AG08396 (cell line): Measurements from ENCODE around the gene MUC6.

Experiments used
- DNase-seq: peaks from one replicate; pipeline ENCODE4 v3.0.0; 2012; ENCODE audit warnings: low spot score, mixed read lengths

The MUC6 gene

GRCh38 chr11:1036931-1037330 is 413 bp upstream of the MUC6 start:
- DNase-seq = no peak

GRCh38 chr11:1035577-1036283 is 788 bp downstream of the MUC6 start:
- DNase-seq = no peak

- no peak for DNase-seq
Observed at GRCh38 chr11:1034456-1035295, 1.8 kb downstream of the MUC6 start.

- peak; percentile 63 for DNase-seq
Observed at GRCh38 chr11:1034001-1034400, 2.5 kb downstream of the MUC6 start.

DNA sequence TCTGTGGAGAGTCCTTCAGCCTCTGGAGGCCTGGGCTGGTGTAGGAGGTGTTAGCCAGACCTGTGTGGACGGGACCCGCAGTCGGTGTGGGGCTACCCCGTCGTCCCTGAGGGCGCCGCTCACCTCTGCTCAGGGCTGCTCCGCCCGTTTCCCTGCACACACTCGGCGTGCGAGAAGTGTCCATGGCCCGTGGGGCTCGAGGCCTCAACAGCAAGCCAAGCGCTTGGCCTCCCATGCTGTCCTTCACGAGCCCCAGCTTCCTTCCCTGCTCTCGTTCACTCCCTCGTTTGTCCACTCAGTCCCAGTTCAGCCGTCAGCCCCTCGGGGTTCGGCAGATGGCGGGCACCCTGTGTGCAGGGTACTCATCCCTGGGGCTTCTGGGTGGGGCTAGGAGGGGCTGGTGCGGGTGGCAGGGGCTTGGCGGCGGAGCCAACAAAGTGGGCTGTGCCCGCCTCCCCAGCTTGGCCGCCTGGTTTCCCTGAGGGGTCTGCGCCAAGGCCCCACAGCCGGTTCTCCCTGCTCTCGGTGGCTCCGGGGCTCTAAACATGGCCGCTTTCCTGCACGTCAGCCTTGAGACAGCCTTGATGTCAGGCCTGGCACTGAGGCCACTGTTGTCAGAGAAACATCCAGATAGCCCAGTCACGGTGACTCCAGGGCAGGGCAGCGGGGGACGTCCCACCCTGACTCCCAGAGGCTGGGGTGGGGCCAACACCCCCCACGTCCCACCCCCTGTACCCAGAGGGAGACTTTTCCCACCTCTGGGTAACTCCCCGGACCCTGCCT is 3.3 kb downstream of the MUC6 start:
- DNase-seq = no peak

DNA sequence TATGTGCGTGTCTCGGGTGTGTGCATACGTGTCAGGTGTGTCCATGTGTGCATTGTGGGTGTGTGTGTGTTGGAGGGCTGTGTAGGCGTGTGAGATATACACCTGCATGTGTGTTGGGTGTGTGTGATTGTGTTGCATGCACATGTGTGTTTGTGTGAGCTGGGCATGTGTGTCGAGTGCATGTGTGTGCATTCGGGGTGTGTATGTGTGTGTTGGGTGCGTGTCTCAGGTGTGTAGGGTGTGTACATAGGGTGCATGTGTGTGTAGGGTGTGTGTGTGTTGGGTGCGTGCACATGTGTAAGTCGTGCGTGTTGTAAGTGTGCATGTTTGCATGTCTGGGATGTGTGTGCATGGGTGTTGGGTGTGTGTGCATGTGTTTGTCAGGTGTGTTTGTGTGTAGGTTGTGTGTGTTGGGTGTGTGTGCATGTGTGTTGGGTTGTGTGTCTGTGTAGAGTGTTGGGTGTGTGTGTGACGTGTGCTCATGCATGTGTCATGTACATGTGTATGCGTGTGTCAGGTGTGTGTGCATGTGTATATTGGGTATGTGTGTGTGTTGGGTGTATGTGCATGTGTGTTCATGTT is 4.1 kb downstream of the MUC6 start:
- no peak for DNase-seq

- no peak for DNase-seq
Observed at GRCh38 chr11:1031121-1031899, 5.2 kb downstream of the MUC6 start.

DNA sequence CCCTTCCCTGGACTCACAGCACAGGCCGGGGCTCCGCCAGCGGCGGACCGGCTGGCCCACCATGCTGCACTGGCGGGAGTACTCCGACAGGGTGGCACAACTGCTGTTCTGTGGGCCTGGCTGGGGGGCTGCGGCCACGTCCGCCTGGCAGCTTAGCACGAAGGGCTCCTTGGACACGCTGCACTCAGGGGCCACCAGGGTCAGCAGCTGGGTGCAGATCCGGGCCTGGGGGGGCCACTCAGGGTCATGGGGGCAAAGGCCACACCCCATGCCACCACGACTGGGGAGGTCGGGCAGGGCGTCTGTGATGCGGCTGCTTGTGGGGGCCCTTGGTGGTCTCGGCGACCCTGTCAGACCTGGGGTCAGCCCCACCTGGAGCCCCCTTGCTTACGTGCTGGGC is 6.0 kb downstream of the MUC6 start:
- no peak for DNase-seq

GRCh38 chr11:1030086-1030485 is 6.4 kb downstream of the MUC6 start:
- no peak for DNase-seq

GRCh38 chr11:1029654-1030053 is 6.9 kb downstream of the MUC6 start:
- no peak for DNase-seq

DNA sequence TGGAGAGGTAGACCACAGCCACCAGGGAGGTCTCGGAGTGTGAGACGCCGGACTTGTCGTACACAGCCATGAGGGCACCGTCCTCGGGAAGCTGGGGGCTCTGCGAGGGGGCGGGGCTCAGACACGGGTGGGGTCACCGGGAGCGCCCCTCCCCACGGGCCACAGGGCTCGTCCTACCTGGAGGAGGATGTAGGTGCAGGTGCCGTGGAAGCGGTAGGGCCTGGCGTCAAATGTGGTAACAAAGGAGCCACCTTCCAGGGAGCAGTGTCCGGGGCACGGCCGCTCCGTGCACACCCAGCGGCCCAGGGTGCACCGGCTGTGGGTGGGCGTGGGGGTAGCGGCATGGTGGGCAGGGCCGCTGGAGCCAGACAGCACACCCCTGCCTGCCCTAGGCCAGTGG is 7.5 kb downstream of the MUC6 start:
- DNase-seq = no peak

- DNase-seq = no peak
Observed at GRCh38 chr11:1028616-1029015, 7.9 kb downstream of the MUC6 start.

DNA sequence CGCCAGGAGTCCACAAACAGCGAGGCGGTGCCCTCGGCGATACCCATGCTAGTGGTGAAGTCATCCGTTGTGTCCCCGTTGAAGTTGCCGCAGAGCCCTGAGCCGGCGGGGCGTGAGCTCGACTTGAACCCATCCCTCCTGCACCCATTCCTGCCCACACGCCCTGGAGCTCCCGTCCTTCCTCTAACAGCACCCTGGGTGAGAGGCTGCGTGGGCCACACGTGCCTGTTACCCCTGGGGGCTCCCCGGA is 8.3 kb downstream of the MUC6 start:
- no peak for DNase-seq

DNA sequence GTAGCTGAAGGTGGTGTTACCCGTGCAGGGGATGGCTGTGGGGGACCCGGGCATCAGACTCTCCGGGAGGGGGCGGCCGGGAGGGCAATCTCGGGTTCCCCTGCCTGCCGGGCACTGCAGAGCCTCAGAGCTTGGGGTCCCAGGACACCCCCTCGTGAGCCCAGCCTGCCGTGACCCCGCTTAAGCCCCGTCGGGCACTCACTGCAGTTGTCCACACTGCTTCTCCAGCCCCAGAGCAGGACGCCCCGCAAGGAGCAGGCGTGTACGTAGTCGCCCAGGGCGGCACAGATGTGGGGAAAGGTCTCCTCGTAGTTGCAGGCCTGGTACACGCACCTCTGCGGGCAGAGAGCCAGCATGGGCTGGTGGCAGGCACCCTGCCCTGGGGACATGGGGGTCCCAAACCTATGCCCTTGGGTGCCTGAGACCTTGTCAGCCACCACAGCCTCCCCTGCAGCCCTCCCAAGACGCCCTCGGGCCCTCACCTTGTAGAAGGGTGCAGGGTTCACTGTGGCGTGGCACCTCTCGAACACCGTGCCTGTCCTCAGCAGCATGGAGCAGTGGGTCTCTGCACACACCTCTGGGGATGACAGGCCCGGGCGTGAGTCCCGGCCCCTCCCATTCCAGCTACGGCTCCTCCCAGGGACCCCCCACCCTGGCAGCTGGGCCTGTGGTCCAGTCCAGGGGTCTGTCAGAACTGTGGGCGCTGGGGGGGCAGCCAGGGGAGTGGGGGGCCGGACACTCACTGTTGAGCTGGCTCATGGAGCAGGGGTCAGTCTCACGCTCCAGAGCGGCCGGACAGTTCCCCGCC is 8.8 kb downstream of the MUC6 start:
- no peak for DNase-seq

- DNase-seq = no peak
Observed at GRCh38 chr11:1026641-1027482, 9.7 kb downstream of the MUC6 start.

GRCh38 chr11:1026163-1026450 is 10.4 kb downstream of the MUC6 start:
- DNase-seq = no peak

DNA sequence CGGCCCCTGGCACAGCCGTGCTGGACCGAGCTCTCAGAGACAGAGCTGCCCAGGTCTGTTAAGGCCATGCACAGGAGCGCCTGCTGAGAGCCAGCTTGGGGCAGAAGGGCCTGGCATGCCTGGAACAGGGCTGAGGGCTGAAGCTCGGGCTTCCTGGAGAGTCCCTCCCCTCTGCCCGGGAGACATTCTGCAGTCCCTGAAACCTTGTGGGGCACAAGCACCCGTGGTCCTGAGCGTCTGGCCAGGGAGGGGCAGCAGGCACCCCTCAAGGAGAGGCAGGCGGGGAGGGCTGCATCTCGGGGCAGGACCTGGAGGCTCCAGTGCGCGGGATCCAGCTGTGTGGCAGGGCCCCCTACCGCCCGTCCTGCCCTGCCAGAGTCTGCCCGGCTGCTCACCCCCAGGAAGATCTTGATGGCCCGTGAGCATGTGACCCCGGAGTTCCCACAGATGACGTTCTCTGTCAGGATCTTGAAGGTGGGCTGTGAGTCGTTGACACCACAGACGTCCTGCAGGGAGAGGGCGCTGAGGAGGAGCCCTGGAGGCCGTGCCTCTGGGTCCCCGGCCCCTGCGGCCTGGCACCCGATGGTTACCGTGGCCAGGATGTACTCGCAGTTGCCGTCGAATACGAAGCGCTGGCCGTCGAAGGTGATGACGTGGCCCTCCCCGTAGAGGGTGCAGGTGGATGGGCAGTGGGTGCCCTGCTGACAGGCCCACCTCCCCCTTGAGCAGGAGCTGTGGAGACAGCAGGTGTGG is 10.9 kb downstream of the MUC6 start:
- no peak for DNase-seq

GRCh38 chr11:1024597-1025409 is 11.7 kb downstream of the MUC6 start:
- no peak for DNase-seq
